ENCODE results near the gene RASSF3.

RASSF3 gene

GRCh38 chr12:64598831-64599230, 11.5 kb upstream of the RASSF3 start:
- DNase-seq: no peak

- no peak for DNase-seq
These were observed 10.1 kb upstream of the RASSF3 start for GRCh38 chr12:64600164-64600561.

- no peak for DNase-seq
These were observed 7.0 kb upstream of the RASSF3 start for GRCh38 chr12:64603183-64603841.

GRCh38 chr12:64608901-64609535, 1.3 kb upstream of the RASSF3 start:
- peak; percentile 67 for DNase-seq

- DNase-seq: no peak
These were observed 688 bp upstream of the RASSF3 start for GRCh38 chr12:64609536-64610078.

GRCh38 chr12:64610660-64611340, 505 bp downstream of the RASSF3 start:
- DNase-seq: peak; percentile 84

- DNase-seq: peak; percentile 58
These were observed 1.3 kb downstream of the RASSF3 start for GRCh38 chr12:64611341-64612284.

DNA sequence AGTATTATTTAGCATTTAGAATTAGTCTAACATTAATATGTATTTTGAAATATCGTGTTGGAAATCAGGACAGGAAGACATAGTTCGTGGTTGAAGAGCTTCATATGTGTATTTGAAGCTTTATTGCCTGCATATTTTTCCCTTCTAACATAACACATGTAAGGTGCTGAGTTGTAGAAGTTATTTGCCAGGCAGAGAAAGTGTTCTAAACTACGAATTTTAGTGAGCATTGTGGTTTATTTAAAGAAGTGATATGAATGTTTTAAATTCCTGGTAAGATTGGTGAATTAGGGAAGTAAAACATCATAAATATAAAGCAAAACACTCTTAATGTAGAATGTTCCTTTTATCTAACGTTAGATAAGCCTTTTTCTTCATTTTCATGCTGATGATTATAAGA, 2.5 kb downstream of the RASSF3 start:
- DNase-seq: no peak

DNA sequence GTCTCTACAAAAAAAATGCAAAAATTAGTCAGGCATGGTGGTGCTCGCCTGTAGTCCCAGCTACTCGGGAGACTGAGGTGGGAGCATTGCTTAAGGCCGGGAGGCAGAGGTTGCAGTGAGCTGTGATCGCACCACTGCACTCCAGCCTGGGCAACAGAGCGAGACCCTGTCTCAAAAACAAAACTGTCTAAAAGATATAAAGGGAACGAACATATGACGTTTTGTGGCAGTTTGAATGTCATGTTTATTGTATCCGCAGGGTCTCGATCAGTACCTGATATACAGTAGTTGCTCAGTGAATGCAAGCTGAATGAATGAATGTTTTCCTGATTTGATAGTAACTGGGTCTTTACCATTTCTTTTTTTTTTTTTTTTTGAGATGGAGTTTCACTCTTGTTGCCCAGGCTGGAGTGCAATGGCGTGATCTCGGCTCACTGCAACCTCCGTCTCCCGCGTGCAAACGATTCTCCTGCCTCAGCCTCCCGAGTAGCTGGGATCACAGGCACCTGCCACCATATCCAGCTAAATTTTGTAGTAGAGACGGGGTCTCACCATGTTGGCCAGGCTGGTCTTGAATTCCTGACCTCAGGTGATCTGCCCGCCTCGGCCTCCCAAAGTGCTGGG, 3.6 kb downstream of the RASSF3 start:
- peak; percentile 33 for DNase-seq

GRCh38 chr12:64616201-64616600, 5.9 kb downstream of the RASSF3 start:
- peak; percentile 15 for DNase-seq

DNA sequence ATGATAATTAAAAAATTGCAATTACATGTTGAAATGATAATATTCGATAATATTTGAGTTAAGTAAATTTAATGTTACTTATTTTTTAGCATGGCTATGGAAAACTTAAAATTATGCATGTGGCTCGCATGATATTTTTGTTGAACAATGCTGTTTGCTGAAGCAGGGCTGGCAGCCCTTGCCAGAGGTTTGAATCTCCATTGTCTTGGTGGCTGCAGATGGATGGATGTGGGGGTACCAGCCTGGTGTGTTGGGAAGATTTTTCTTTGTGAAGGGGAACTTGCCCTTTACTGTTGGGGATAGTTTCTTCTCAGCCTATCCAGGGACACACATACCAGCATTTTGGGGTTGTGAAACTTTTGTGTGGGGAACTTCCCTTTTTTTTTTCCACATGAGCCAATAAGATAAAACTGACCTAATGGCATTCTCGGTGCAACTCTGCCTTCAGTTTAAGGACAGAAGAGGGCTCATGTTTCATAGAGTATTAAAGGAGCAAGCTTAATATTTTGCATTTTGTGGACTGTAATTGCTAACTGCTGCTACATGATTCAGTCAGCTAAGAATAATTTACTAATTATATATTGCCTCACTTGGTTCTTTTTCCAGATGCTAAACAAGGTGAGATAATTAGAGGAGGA, 8.8 kb downstream of the RASSF3 start:
- DNase-seq: peak; percentile 18

DNA sequence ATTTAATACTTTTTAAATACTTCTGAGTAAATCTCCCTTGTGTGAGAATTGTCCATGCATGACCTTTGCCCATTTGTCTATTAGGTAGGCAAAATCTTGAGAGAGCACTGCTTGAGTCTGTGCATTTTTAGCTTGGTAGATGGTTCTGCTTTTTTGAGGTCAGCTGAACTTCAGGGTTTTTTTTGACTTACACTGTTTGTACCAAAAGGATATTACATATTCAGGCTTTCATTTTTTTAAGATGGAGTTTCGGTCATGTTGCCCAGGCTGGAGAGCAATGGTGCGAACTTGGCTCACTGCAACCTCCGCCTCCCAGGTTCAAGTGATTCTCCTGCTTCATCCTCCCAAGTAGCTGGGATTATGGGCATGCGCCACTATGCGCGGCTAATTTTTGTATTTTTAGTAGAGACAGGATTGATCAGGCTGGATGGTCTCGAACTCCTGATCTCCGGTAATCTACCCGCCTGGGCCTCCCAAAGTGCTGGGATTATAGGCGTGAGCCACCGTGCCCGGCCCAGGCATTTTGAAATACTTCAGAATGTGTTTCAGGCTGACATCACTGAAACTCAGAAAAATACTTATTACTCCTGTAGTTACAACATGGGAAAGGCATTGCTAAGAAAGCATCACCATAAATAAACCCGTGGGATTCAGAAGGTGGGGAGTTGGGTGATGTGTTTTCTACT, 11.1 kb downstream of the RASSF3 start:
- DNase-seq: peak; percentile 48

DNA sequence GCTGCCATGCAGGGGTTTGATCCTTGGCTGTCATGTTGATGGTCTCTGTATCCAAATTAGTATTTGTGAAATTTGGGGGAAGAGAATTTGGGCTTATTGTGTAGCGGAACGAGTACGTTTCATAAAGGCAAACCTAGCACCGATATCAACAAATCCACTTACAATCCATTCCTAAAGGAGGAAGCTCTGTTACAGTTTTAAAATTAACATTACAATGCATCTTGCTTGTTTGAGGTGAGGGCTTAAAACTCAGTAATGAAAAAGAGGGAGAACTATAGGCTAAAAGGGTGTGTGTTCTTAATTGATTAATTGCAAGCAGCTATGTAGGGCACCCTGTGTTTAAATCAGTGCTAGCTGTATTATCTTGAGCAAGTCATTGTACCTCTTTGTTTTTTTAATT, 13.7 kb downstream of the RASSF3 start:
- DNase-seq: no peak

DNA sequence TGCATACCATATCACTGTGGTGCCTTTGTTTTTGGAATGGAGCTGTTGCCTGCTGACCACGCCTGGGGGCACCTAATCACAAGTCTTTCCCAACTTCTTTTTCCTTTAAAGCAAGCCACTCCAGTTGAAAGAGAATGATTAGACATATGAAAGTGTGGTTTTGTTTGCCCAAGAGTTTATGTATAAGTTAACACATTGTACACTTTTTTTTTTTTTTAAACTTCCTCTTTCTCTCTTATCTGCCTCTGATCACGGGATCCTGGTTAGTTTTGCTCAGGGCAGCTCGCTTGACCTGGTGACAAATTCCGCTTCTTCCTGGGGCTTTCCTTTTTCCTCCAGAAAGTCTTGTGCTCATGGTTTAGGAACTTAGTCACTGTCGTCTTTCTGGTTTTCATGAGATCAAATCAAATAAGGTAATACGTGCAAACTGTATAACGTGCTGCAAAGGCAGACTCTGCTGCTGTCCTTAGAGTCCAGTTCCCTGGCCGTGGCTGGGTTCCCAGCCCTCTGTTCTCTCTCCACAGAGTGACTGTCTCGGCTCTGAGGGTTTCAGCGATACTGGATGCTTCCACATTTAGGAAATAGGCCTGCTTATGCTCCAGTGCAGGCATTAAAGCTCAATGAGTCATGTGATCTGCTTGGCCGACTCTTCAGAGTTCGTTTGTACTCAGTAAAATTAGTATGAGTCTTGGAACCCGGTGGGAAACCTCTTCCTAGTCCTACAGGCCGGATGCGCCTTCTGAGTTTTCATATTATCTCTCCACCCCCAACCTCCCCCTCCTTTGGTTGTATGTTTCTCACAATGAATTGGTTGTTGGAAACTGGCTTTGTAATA, 15.2 kb downstream of the RASSF3 start:
- peak; percentile 64 for DNase-seq

GRCh38 chr12:64626588-64626987, 16.3 kb downstream of the RASSF3 start:
- peak; percentile 17 for DNase-seq

GRCh38 chr12:64627771-64628170, 17.5 kb downstream of the RASSF3 start:
- no peak for DNase-seq

DNA sequence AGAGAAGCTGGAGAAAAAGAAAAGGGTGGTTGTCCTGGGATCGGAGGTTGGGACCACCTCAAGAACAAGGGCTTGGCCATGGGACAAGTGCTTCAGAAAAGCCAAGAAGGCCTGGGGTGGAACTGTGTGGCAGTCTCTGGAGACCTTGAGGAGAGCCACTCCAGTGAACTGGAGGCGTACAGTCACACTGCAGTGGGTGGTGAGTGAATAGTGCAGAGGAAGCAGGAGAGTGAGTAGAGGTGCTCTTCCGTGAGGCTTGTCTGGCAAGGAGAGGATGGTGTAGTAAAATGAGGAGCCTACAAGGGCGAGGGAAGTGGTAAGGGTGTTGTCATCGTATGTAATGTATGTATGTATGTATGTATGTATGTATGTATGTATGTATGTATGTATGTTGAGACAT, 20.9 kb downstream of the RASSF3 start:
- DNase-seq: no peak

DNA sequence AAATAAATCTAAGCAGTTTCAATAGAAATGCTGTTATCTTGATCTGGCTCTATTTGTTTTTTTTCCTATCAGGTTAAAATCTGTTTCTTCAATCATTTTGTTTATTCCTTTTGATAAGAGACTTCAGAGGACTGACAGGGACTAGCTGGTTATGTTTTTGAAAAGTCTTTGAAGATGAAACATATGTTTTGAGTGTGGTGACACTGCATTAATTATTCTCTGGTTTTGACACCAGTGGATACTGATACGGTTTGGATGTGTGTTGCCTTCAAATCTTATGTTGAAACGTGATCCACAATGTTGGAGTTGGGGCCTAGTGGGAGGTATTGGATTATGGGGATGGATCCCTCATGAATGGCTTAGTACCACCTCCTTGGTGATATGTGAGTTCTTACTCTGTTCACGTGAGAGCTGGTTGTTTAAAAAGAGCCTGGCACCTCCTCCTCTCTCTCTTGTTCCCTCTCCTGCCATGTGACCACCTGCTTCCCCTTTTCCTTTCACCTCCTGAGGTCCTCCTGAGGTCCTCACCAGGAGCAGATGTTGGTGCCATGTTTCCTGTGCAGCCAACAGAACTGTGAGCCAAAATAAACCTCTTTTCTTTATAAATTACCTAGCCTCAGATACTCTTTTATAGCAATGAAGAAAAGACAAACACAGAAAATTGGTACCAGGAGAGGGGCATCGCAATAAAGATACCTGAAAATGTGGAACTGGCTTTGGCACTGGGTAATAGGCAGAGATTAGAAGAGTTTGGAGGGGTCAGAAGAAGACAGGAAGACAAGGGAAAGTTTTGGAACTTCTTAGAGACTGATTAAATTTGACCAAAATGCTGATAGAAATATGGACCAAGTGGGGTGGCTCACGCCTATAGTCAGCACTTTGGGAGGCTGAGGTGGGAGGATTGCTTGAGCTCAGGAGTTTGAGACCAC, 23.0 kb downstream of the RASSF3 start:
- DNase-seq: no peak

GRCh38 chr12:64633940-64634337, 23.6 kb downstream of the RASSF3 start:
- no peak for DNase-seq

Data from activated CD8-positive, alpha-beta memory T cell treated with anti-CD3 and anti-CD28 coated beads, Interleukin-2, amount 50 U/mL, for 48 hours (primary cell).